Measurements from ENCODE around the gene FRMD4A.
"Not testable (repeated sequence)": the region's sequence is repeated elsewhere in the genome, so short reads cannot be mapped to it uniquely, and the experiment has no call there.

Gene FRMD4A

DNA sequence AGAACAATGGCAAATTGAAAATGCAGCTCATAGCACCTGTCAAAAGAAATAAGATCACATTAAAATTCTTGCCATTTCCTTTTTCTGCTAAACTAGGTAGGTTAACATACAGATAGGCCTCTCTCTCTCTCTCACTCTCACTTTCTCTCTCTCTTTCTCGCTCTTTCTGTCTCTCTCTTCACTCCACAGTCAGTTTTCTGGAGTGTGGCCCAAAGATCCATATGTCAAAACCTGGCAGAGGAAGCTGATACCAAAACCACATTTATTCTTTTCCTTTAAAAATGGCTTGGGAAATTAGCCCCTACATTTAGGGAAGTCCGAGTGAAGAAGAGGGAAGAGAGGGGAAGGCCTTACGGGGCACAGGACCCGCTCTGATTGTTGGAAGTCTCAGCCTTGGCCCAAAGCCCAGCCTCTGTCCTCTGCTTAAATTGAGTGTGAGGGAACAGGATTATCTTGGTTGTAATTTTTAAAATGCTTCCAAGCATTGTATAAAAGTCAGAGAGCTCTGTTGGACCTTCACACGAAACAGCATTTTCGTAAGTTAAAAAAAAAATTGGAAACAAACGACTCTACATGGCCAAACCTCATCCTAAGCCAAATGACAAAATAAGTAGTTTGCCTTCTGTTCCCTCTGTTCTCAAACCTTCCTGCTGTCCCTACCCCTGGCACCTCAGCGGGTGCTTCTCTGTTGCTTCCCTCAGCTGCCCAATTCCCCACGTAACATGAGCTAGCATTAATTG lies 83.2 kb downstream of the FRMD4A start:
- H3K4me1 Mint-ChIP-seq = no peaks in the 10 kb centered on the region
- H3K4me3 Mint-ChIP-seq = no peak overlapping the region
- no peaks in the 10 kb centered on the region for H3K36me3 Mint-ChIP-seq (ENCODE audit: low read depth)
- H3K9me3 Mint-ChIP-seq = peaks cover 7% of the 10 kb centered on the region
- DNase-seq (no peak), ATAC-seq (no peak)
- no peak overlapping the region for H3K27ac Mint-ChIP-seq
- peaks cover 10% of the 10 kb centered on the region for H3K27me3 Mint-ChIP-seq

DNA sequence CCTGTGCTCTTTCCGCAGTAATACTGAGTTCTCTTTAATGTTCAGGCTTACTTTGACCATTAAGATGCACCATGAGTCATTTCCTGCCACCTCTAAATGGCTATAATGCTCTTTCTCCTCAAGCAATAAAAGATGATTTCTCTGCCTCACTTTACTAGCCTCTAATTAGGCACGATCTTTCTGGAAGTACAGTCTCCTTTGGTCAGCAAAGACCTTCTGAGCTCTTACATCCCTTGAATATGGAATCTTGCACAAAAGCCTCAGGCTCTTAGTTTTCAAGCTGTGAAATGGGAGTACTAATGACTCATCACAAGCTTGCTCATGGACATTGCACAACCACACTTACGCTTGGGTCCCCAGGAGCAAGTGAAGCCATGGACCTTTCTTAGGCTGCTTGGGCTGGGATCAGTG lies 85.9 kb downstream of the FRMD4A start:
- ATAC-seq = no peak
- H3K27me3 Mint-ChIP-seq = peaks cover 20% of the 10 kb centered on the region

DNA sequence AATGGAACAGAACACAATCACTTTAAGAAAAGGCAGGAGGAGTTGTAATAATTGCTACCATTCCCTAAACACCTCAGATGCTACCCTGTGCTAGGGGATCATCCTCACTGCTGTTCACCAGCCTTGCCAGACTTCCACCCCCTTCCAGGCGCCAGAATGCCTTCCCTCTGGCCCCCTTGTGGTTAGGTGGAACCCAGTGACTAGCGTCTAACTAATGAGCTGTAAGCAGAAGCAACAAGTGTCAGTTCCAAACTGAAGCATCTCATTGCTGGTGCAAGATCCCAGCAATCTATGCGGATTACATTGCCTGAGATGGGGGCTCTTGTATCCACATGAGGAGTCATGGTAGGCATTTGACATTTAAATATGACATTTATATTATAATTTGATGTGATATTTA lies 86.6 kb downstream of the FRMD4A start:
- H3K27me3 Mint-ChIP-seq = peaks cover 20% of the 10 kb centered on the region
- H3K4me3 Mint-ChIP-seq = no peak overlapping the region
- DNase-seq = no peak
- H3K4me1 Mint-ChIP-seq = no peaks in the 10 kb centered on the region
- no peak overlapping the region for H3K27ac Mint-ChIP-seq
- no peaks in the 10 kb centered on the region for H3K9me3 Mint-ChIP-seq
- ATAC-seq = no peak
- no peaks in the 10 kb centered on the region for H3K36me3 Mint-ChIP-seq (ENCODE audit: low read depth)

More for the DNA sequence above, 85.9 kb downstream of the FRMD4A start:
- Mint-ChIP-seq H3K4me3 (no peak overlapping the region), H3K27ac (no peak overlapping the region), H3K4me1 (no peaks in the 10 kb centered on the region), H3K36me3 (ENCODE audit: low read depth) (no peaks in the 10 kb centered on the region), H3K9me3 (no peaks in the 10 kb centered on the region)
- no peak for DNase-seq

DNA sequence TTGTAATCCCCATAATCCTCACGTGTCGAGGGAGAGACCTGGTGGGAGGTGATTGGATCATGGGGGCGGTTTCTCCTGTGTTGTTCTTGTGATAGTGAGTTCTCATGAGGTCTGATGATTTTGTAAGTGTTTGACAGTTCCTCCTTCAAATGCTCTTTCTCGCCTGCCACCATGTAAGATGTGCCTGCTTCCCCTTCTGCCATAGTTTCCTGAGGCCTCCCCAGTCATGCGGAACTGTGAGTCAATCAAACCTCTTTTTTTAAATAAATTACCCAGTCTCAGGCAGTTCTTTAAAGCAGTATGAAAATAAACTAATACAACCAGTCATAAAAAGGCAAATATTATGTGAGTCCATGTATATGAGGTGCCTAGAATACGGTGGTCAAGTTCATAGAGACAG lies 87.5 kb downstream of the FRMD4A start:
- H3K4me3 Mint-ChIP-seq = no peak overlapping the region
- ATAC-seq (no peak), DNase-seq (no peak)
- H3K36me3 Mint-ChIP-seq (ENCODE audit: low read depth) = no peaks in the 10 kb centered on the region
- no peaks in the 10 kb centered on the region for H3K4me1 Mint-ChIP-seq
- H3K27me3 Mint-ChIP-seq = peaks cover 26% of the 10 kb centered on the region
- no peak overlapping the region for H3K27ac Mint-ChIP-seq
- no peaks in the 10 kb centered on the region for H3K9me3 Mint-ChIP-seq

DNA sequence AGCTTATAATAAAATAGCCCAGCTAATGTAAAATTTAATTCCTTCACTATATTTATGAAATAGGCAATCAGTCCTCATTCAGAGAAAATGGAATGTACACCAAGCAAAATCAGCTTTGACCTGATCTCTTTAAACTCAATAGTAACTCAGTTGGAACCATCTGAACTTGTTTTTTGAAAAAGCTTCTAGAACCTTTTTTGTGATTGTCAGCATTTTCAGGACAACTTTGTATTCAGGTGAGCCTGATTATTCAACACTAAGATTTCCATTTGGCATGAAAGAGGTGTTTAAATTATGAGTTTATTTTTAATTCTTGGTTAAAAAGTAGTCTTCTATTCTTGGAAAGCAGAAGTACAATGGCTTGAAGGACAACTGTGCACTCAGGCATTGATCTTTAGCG lies 89.5 kb downstream of the FRMD4A start:
- Mint-ChIP-seq H3K36me3 (ENCODE audit: low read depth) (no peaks in the 10 kb centered on the region), H3K27ac (no peak overlapping the region), H3K4me1 (no peaks in the 10 kb centered on the region), H3K9me3 (no peaks in the 10 kb centered on the region), H3K27me3 (peaks cover 29% of the 10 kb centered on the region), H3K4me3 (no peak overlapping the region)
- no peak for ATAC-seq
- DNase-seq = no peak

DNA sequence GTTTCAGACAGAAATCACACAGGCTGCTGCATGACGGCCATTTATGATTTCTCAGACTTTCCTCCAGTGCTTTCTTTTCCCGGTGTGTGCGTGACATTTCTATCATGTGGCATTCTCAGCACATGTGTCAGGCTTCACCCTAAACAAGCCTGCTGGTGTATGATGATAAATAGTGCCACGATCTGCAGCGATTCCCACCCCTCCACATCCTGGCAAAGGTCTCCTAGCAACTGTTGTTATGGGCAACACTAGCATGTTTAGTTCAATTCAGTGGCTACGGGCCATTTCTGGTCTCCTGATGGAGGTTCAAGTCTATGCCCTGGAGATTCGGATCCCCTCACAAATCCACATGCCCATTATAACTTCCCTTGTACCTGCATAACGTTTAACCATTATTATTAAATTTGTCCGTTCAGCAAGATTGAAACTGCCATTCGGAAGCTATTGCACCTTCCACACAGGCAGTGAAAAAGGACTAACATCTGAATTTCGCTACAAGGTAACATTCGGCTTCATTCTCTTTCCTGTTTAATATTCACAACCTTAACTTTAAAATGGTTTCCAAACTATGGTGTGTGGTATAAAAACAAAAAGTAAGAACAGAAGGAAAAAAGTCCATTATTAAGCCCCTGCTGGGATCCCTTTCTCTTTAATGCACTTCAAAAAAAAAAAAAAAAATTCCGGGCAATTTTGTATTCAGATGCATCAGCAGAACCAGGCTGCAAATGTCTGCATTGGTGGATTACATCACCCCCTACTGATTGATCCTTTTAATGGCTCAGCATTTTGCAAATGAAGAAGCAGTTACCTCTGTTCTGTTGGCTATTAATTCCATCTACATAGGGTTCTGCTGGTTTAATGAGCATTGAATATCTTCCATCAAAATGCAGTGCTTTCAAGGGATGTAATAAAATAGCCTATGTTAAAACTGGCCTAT lies 90.2 kb downstream of the FRMD4A start:
- no peaks in the 10 kb centered on the region for H3K9me3 Mint-ChIP-seq
- no peak for ATAC-seq
- peaks cover 32% of the 10 kb centered on the region for H3K27me3 Mint-ChIP-seq
- no peak overlapping the region for H3K27ac Mint-ChIP-seq
- no peak overlapping the region for H3K4me3 Mint-ChIP-seq
- H3K36me3 Mint-ChIP-seq (ENCODE audit: low read depth) = no peaks in the 10 kb centered on the region
- H3K4me1 Mint-ChIP-seq = no peaks in the 10 kb centered on the region
- DNase-seq = no peak

DNA sequence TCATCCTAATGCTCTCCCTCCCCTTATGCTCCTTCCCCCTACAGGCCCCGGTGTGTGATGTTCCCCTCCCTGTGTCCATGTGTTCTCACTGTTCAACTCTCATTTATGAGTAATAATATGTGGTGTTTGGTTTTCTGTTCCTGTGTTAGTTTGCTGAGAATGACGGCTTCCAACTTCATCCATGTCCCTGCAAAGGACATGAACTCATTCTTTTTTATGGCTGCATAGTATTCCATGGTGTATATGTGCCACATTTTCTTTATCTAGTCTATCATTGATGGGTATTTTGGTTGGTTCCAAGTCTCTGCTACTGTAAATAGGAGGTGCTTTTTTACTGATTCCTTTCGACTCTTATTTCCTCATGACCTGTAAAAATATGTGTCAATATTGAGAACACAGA lies 92.1 kb downstream of the FRMD4A start:
- H3K9me3 Mint-ChIP-seq; ATAC-seq; H3K36me3 Mint-ChIP-seq (ENCODE audit: low read depth); H3K4me3 Mint-ChIP-seq; DNase-seq; H3K4me1 Mint-ChIP-seq; H3K27ac Mint-ChIP-seq: not testable (repeated sequence)
- peaks cover 38% of the 10 kb centered on the region for H3K27me3 Mint-ChIP-seq

DNA sequence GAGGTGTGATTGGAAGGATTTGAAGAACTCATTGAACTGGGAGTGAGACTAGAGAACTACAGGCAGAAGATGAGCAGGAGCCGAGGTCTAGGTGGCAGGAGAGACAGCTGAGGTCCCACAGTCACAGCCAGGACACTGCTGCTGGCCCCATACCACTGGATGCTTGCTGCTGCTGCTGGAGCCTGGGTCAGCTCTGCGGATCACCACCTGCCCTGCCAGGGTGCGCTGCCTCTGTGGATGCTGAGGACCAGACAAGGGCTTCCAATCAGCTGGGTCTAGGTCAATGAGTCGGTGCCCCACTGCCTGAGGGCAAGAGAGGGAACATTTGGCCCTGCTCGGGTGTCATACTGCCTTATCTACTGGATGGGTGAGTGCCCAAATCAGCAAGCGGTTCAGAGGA lies 94.4 kb downstream of the FRMD4A start:
- H3K27me3 Mint-ChIP-seq = peaks cover 31% of the 10 kb centered on the region
- ATAC-seq (no peak), DNase-seq (no peak)
- H3K9me3 Mint-ChIP-seq = no peaks in the 10 kb centered on the region
- no peak overlapping the region for H3K4me3 Mint-ChIP-seq
- H3K4me1 Mint-ChIP-seq = no peaks in the 10 kb centered on the region
- H3K36me3 Mint-ChIP-seq (ENCODE audit: low read depth) = no peaks in the 10 kb centered on the region
- no peak overlapping the region for H3K27ac Mint-ChIP-seq

DNA sequence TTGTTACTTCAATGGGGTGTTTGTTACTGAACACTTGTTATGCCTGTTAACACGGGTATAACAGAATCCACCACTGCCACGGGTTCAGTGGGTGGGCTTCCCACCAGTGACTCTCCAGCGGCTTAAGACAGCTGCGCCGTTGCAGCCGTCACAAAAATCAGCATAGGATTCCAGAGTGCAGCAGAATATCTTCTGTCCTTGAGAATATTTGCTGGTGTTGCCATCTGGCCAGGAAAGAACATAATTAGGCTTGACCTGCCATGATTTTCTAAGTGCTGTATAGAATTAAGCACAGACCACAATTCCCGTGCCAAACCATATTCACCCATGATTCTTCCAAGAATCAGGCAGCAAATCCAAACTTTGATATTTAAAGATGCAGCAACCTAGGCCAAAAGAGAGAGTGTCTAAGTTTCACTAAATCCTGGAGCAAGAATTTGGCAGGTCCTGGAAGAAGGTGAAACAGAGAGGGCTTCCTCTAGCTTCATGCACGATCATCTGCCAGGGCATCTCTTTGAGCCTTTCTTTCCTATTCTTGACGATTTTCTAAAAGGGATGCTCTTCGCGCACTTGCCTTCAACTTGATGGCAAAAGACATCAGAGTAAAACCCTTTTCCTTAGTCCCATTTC lies 95.0 kb downstream of the FRMD4A start:
- no peaks in the 10 kb centered on the region for H3K36me3 Mint-ChIP-seq (ENCODE audit: low read depth)

DNA sequence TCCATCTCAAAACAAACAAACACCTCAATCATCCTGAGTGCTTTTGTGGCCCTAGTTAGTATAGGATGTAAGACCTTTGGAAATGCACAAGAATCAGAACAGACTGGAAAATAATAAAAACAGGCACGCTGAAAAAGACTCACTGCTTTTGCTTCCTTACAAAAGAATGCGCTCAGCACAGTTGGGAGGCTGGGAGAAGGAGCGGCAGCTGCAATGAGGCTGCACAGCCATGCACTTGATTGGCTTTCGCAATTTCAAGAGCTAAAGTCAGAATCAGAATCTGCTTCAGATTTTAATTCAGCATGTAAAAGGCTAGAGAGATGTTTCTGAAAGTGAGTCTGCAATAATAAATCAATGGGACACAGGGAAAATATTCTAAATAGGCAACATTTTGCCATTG lies 97.2 kb downstream of the FRMD4A start:
- peaks cover 25% of the 10 kb centered on the region for H3K27me3 Mint-ChIP-seq
- ATAC-seq (no peak), DNase-seq (no peak)
- H3K36me3 Mint-ChIP-seq (ENCODE audit: low read depth) = no peaks in the 10 kb centered on the region
- no peak overlapping the region for H3K4me3 Mint-ChIP-seq
- H3K4me1 Mint-ChIP-seq = no peaks in the 10 kb centered on the region
- no peaks in the 10 kb centered on the region for H3K9me3 Mint-ChIP-seq
- H3K27ac Mint-ChIP-seq = no peak overlapping the region

More for the DNA sequence above, 95.0 kb downstream of the FRMD4A start:
- no peaks in the 10 kb centered on the region for H3K4me1 Mint-ChIP-seq
- H3K9me3 Mint-ChIP-seq = no peaks in the 10 kb centered on the region
- DNase-seq (no peak), ATAC-seq (no peak)
- no peak overlapping the region for H3K4me3 Mint-ChIP-seq
- H3K27ac Mint-ChIP-seq = no peak overlapping the region
- H3K27me3 Mint-ChIP-seq = peaks cover 33% of the 10 kb centered on the region

DNA sequence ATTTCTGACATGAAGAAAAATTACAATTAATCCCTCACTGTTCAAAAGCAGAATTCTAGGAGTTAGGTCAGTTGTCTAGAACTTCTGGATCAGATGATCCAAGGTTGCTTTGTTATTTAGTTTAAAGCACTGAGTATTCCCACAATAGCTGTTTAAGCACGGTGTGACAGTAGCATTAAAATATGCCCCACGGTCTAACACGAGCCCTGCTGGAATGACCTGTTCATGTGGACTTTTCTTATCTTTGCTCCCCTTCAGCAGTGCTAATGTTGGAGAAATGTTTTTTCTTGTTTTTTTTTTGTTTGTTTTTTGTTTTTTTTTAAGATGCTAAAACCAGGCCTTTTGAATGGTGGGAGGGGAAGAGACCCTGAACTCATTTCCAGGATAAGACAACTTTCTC lies 101.9 kb downstream of the FRMD4A start:
- DNase-seq; H3K4me3 Mint-ChIP-seq; H3K36me3 Mint-ChIP-seq (ENCODE audit: low read depth); H3K4me1 Mint-ChIP-seq; ATAC-seq; H3K27ac Mint-ChIP-seq; H3K9me3 Mint-ChIP-seq: not testable (repeated sequence)
- H3K27me3 Mint-ChIP-seq = peaks cover 24% of the 10 kb centered on the region

DNA sequence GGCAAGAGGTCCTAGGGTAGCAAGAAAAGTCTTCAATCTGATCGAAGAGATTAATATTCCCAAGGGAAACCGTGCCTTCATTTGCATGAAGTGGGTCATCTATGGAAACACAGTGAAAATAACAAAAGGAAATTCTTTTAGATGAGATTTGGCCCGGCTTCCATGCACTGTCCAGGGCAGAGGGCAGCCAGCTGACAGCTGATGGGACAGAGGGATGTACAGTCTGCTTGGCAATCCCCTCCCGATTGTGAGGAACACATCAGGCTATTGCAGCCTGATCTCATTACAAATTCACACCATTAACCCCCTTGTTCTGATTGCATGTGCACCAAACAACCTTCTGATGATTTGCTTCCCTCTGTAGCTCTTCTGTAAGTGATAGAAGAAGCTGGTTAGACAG lies 105.3 kb downstream of the FRMD4A start:
- DNase-seq = no peak
- peaks cover 14% of the 10 kb centered on the region for H3K27me3 Mint-ChIP-seq

DNA sequence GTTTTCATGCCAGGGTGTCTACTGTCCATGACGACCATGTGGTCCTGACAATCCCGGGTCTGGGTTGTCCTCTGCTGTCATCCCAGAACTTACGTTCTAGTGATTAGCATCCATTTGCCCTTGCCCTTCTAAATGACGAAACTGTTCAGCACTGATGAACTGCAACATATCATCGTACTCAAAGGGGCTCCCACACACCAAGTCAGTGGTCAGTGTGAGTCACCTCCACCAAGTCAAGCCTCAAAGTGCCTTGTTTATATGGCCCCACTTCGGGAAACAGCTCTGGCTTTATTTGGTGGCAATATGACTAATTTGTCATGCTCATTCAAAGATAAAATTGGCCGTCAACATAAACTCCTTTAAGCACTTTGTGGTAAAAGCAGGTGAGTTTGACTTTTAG lies 110.7 kb downstream of the FRMD4A start:
- Mint-ChIP-seq H3K27me3 (peaks cover 8% of the 10 kb centered on the region), H3K9me3 (no peaks in the 10 kb centered on the region), H3K4me1 (no peaks in the 10 kb centered on the region)

More for the DNA sequence above, 105.3 kb downstream of the FRMD4A start:
- Mint-ChIP-seq H3K27ac (no peak overlapping the region), H3K9me3 (no peaks in the 10 kb centered on the region), H3K36me3 (ENCODE audit: low read depth) (no peaks in the 10 kb centered on the region), H3K4me1 (no peaks in the 10 kb centered on the region), H3K4me3 (no peak overlapping the region)
- no peak for ATAC-seq

DNA sequence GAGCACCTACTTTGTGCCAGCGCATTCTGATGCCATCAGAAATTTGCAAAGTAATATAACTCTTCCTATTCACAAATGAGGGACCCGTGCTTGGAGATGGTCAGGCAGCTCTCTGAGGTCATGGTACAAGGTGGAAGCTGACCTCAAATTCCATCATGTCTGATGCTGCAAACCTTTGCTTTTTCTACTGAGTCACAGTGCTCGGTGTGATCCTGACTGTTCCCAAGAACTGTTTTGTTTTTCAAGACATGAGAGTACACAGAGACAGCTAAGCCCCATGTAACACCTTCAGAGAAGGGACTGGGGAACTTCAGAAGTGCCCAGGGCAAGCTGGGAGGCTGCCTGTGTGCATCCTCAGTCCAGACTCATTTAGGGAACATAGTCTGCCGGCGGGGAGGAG lies 111.3 kb downstream of the FRMD4A start:
- DNase-seq (no peak), ATAC-seq (no peak)
- Mint-ChIP-seq H3K9me3 (no peaks in the 10 kb centered on the region), H3K4me1 (no peaks in the 10 kb centered on the region), H3K36me3 (ENCODE audit: low read depth) (no peaks in the 10 kb centered on the region), H3K27ac (no peak overlapping the region), H3K4me3 (no peak overlapping the region), H3K27me3 (peaks cover 8% of the 10 kb centered on the region)

More for the DNA sequence above, 110.7 kb downstream of the FRMD4A start:
- H3K27ac Mint-ChIP-seq = no peak overlapping the region
- ATAC-seq = no peak
- DNase-seq = no peak
- no peak overlapping the region for H3K4me3 Mint-ChIP-seq
- no peaks in the 10 kb centered on the region for H3K36me3 Mint-ChIP-seq (ENCODE audit: low read depth)

DNA sequence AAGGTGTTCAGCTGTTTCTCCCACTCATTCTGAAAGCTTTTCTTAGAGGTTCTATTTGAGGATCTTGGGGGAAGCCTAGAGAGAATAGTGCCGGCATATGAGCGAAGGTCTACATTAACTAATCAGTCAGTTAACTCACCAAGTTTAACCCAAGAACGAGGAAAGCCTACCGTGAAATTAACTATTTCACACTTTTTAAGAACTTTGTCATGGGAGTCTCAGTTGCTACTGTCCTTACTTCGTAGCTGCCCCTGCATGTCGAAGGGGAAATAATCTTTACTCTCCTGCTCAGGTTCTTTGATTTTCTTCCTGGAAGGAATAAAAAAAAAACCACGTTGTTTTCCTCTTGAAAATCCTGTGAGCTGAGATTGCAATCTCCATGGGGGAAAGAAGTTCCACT lies 115.1 kb downstream of the FRMD4A start:
- Mint-ChIP-seq H3K27me3 (peaks cover 10% of the 10 kb centered on the region), H3K36me3 (ENCODE audit: low read depth) (no peaks in the 10 kb centered on the region), H3K4me3 (no peak overlapping the region), H3K27ac (no peak overlapping the region), H3K4me1 (no peaks in the 10 kb centered on the region), H3K9me3 (peaks cover 4% of the 10 kb centered on the region)
- no peak for DNase-seq
- ATAC-seq = no peak
